RKO (cell line): ENCODE measurements around the gene NDUFAF3.

ENCODE experiments used
- DNase-seq: peaks from one replicate; pipeline ENCODE4 v3.0.0-alpha.2; 2016; ENCODE audit warnings: low spot score

Gene NDUFAF3

GRCh38 chr3:49017971-49018706, 3.8 kb upstream of the NDUFAF3 start, which contains the start of gene DALRD3:
Gene DALRD3, minus strand, starts transcription at chr3:49018580. Its CDS starts 16 bp downstream, at chr3:49018564.
- peak; percentile 78 for DNase-seq

DNA sequence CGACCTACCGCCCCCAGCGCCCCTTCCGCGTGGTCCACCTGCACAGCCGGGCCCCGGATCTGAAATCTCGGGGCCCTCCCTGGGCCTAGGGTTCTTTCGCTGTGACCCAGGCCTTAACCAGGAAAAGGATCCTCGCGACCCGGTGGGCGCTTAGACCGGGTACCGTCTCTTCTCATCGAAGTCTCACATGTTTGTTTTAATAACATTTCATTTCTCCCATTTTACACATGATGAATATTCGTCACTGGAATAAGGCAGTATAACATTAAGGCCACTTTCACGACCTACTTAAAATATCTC, 3.3 kb upstream of the NDUFAF3 start:
- DNase-seq = no peak

- peak; percentile 63 for DNase-seq
Measured at GRCh38 chr3:49019941-49020329, 2.0 kb upstream of the NDUFAF3 start.

- DNase-seq = peak; percentile 62
Measured at GRCh38 chr3:49020330-49021212, 1.4 kb upstream of the NDUFAF3 start.

DNA sequence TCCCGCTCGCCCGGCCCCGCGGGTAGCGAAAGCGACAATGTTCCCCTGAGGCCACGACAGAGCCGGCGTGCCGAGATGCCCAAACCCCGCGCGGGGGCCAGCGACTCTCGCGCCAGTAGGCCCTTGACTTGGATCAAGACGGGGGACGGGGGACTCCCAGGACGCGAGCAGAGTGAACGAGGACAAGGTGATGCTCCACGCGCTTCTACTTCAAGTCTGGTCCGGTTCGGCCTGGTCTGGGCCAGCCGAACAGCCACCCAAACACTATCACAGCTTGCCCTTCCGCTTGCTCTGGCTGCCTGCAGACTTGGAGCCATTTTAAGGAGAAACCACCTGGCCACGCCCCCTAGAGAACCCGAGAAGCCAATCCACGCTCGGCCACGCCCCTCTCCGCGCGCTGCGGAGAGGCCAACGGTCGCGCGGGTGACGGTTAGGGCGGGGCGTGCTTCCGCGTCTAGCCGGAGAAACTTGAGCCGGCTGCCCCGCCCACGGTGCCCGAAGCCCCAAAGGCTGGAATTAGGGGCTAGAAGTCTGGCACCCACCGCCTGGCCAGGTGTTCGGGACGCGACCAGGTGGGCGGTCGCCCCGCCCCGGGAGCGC, 608 bp upstream of the NDUFAF3 start:
- peak; percentile 97 for DNase-seq

GRCh38 chr3:49022688-49023171, 809 bp downstream of the NDUFAF3 start:
- DNase-seq = peak; percentile 74

- DNase-seq = no peak
Measured at GRCh38 chr3:49023775-49024174, 1.9 kb downstream of the NDUFAF3 start.

DNA sequence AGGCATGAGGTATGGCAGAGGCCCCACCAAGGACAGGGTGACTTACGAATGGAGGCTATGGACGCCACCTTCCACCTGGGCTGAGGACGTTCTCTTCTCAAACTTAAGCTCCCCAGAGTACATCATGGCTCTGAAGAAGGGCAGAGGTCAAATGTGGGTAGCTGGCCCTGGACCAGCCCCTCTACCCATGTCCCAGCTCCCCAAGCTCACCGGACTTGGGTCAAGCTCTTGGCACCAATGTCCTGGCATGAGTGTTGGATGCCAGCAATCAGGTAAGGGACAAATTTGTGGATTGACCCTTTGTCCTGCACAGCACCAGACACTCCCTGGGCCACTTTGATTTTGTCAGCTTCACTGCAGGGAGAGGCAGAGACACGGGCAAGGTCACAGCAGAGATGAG, 2.5 kb downstream of the NDUFAF3 start:
- DNase-seq = no peak

DNA sequence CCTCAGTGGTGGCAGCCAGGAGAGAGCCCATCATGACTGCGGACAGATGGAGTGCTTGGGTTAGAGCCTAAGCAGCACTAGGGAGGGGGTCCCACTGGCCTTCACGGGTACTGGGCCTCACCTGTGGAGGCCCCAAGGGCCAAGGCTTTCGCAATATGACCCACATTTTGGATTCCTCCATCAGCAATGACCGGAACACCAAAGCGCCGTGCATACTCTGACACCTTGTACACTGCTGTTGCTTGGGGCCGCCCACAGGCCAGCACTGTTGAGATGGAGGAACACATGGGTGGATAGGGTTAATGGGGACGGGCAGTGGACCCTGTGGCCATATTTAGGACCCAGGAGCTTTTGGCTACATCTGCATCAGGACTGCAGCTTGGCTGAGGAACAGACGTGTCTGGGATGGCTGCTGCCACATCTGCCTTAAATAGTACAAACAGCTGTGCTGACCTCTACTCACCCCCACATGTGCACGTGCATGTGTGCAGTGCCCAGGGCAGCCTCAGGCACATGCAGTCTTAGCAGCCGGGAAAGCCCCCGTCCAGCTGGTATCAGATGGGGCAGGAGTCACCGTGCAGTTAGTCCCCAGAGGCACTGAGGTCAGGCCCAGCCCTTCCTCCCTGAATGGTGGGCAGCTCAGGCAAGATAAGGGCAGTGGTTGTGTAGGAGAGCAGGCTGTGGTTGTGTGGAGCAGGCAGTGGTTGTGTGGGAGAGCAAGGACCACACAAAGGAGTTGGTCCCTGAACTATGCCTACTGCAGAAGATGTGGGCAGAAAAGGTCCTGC, 3.3 kb downstream of the NDUFAF3 start:
- no peak for DNase-seq

- DNase-seq = no peak
Measured at GRCh38 chr3:49025793-49026520, 4.0 kb downstream of the NDUFAF3 start.

DNA sequence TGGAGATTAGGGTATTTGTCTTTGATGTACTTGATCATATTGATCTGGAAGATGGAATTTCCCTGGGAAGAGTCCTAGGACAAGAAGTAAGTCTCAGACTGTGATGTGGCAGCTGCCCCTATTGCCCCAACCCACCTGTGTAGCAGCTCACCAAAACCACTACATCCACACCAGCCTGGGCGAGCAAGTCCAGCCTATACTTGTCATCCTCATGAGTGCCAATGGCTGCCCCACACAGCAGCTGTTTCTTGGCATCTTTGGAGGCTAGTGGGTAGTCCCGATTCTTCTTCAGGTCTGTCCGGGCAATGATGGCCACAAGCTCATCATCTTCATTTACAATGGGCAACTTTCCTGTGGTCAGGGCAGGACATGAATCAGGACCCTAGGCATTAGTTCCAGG, 4.6 kb downstream of the NDUFAF3 start:
- no peak for DNase-seq

- no peak for DNase-seq
Measured at GRCh38 chr3:49027634-49028033, 5.7 kb downstream of the NDUFAF3 start.

- no peak for DNase-seq
Measured at GRCh38 chr3:49028298-49028672, 6.4 kb downstream of the NDUFAF3 start.

DNA sequence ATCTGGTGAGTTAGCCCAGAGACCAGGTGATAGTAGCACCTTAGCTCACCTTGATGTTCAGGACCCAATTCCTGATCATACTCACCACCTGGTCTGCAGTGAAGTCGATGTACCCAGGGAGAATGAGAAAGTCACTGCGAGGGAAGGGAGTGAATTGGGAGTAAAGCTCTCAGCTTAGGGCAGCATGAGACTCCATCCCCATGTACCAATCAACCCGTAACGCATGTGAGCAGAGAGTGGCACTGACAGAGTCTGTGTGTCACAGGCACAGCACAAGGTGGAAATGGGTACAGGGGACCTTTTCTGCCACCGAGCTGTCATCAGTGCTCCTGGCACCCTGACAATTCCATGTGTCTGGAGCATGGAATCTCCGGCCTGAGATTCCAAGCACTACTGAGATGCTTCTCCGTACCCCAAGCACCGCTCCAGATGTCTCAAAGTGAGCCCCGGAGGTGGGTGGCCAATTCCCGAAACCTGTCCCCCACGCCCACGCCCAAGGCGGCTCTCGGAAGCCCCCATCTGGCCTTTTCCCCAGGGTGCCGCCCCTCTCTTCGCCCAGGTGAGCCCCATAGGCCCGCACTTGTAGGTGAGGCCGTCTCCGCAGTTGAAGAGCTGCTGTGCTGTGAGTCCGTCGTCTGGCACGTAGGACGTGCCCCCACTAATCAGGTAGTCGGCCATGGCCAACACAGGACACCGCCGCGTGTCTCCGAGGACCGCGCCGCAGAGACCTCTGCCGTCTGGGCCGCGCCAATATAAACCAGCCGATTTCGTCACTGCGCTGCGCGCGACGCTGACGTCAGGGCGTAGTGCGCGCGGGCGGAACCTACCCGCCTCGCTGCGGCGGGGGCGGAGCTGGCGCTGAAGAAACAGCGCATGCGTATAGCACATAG, 7.0 kb downstream of the NDUFAF3 start, which contains the start of gene IMPDH2:
IMPDH2 (minus strand) TSS at position 726 of the 890 bp plus-strand sequence; CDS start at position 678, 48 bp downstream.
- DNase-seq = peak; percentile 94

- DNase-seq = no peak
Measured at GRCh38 chr3:49029563-49029884, 7.6 kb downstream of the NDUFAF3 start.

DNA sequence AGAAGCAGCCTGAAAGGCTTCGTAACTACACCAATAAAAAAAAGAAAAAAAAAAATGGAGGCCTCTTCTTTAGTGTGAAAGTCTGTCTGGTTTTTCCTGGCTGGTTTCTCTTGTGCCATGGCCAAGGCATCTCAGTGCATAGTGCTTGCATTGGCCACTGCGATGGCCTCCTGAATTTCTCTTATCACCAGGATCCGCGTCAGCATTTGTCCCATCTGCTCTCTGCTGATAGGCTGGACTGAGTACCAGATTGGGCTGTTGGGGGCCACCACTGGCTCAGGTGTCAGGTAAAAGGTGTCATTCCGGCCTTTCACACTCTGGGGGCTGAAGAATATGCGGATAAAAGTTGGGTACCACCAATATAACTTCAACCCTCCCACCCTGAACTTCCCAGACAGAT, 8.4 kb downstream of the NDUFAF3 start:
- DNase-seq = no peak

DNA sequence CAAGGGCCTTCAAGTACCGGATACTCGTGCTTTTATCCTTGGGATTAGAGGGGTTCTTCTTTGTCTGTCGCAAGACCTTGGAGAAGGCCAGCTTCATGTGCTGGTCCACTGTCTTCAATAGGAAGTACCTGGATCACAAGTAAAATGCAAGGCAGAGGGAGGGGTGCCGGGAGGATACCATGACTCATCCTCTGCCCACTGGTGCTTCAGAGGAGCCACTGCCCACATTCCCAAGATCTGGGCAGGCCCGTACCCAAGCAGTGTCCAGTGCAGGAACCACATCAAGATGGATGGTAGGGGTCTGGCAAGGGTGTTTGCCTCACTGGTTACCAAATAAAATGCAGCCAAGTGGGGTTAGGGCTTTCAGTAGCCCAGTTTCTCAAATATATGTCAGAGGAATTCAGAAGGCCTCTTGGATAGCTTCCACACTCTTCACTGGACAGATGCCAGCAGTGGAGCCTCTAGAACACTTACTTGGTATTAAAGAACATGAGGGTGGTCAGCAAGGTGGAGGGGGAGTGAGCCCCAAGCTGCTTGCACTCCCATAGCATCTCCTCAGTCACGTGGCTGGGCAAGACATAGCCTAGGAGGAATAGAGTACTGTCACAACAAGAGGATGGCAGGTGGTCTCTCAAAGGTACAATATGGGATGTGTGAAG, 10.9 kb downstream of the NDUFAF3 start:
- no peak for DNase-seq

- no peak for DNase-seq
Measured at GRCh38 chr3:49034650-49035049, 12.7 kb downstream of the NDUFAF3 start.

- DNase-seq = no peak
Measured at GRCh38 chr3:49035281-49035680, 13.4 kb downstream of the NDUFAF3 start.

GRCh38 chr3:49053543-49053942, 31.6 kb downstream of the NDUFAF3 start:
- DNase-seq = no peak
